Ectodermal cell (in vitro differentiated cells): ENCODE measurements around the gene RADIL.

Experiments
- H3K27ac ChIP-seq: 2 replicates; pipeline ENCODE4 v1.7.0; 2013; ENCODE audit warnings: mild to moderate bottlenecking, low read depth, low read length; ENCODE audit not compliant: insufficient read depth, poor library complexity, severe bottlenecking
- H3K27me3 ChIP-seq: 2 replicates; pipeline ENCODE4 v1.7.0; 2013; ENCODE audit warnings: mild to moderate bottlenecking, low read length; ENCODE audit not compliant: insufficient read depth, control insufficient read depth, poor library complexity, severe bottlenecking
- H3K36me3 ChIP-seq: one replicate; pipeline ENCODE4 v1.7.0; 2013; ENCODE audit warnings: low read length; ENCODE audit not compliant: control insufficient read depth, insufficient read depth
- H3K4me1 ChIP-seq: one replicate; pipeline ENCODE4 v1.7.0; 2013; ENCODE audit warnings: low read length; ENCODE audit not compliant: control insufficient read depth, insufficient read depth
- H3K4me3 ChIP-seq: 2 replicates; pipeline ENCODE4 v1.7.0; 2013; ENCODE audit warnings: low read depth, low read length, control low read depth; ENCODE audit not compliant: insufficient read depth
- H3K9me3 ChIP-seq: 2 replicates; pipeline ENCODE4 v1.7.0; 2013; ENCODE audit warnings: mild to moderate bottlenecking, low read length, moderate library complexity; ENCODE audit not compliant: control insufficient read depth
- WGBS, 2 experiments: methylation state at CpG; one replicate each; pipeline ENCODE4 v1.1.7; 2013; ENCODE audit warnings: missing lambda C conversion rate in 2 of 2; 5-methylcytosine and 5-hydroxymethylcytosine counted together

RADIL gene

GRCh38 chr7:4820405-4820966 lies 63.0 kb downstream of the RADIL start:
- Histone ChIP-seq H3K9me3 (no peaks in the 10 kb centered on the region), H3K27ac (no peak overlapping the region), H3K27me3 (no peaks in the 10 kb centered on the region), H3K4me1 (no peaks in the 10 kb centered on the region), H3K4me3 (no peak overlapping the region), H3K36me3 (no peaks in the 10 kb centered on the region)
- 90 to 93% methylated on average over 19 of the region's 19 CpGs for WGBS, 2 experiments

GRCh38 chr7:4819560-4820404 lies 63.7 kb downstream of the RADIL start:
- H3K9me3 ChIP-seq, result no peaks in the 10 kb centered on the region
- H3K27ac ChIP-seq, result no peak overlapping the region
- WGBS, 2 experiments, result 93 to 94% methylated on average over 39 of the region's 39 CpGs
- no peaks in the 10 kb centered on the region for H3K27me3 ChIP-seq
- H3K36me3 ChIP-seq, result no peaks in the 10 kb centered on the region
- H3K4me1 ChIP-seq, result no peaks in the 10 kb centered on the region
- H3K4me3 ChIP-seq, result no peak overlapping the region

- Histone ChIP-seq H3K36me3 (no peaks in the 10 kb centered on the region), H3K27ac (no peak overlapping the region), H3K9me3 (no peaks in the 10 kb centered on the region), H3K4me3 (no peak overlapping the region), H3K4me1 (no peaks in the 10 kb centered on the region), H3K27me3 (no peaks in the 10 kb centered on the region)
- WGBS, 2 experiments, result 92% methylated on average over 32 of the region's 32 CpGs
These were observed 65.3 kb downstream of the RADIL start for GRCh38 chr7:4818000-4818794.

GRCh38 chr7:4817178-4817901 lies 66.2 kb downstream of the RADIL start:
- H3K4me1 ChIP-seq, result no peaks in the 10 kb centered on the region
- no peaks in the 10 kb centered on the region for H3K27me3 ChIP-seq
- WGBS, 2 experiments, result 95% methylated on average over 38 of the region's 38 CpGs
- H3K4me3 ChIP-seq, result no peak overlapping the region
- H3K9me3 ChIP-seq, result no peaks in the 10 kb centered on the region
- H3K27ac ChIP-seq, result no peak overlapping the region
- H3K36me3 ChIP-seq, result no peaks in the 10 kb centered on the region

- Histone ChIP-seq H3K4me1 (no peaks in the 10 kb centered on the region), H3K36me3 (no peaks in the 10 kb centered on the region), H3K9me3 (no peaks in the 10 kb centered on the region), H3K4me3 (no peak overlapping the region), H3K27ac (no peak overlapping the region), H3K27me3 (no peaks in the 10 kb centered on the region)
- WGBS, 2 experiments, result 93% methylated on average over 26 of the region's 26 CpGs
These were observed 67.0 kb downstream of the RADIL start for GRCh38 chr7:4816419-4817080.

- H3K4me3 ChIP-seq, result no peak overlapping the region
- H3K27me3 ChIP-seq, result no peaks in the 10 kb centered on the region
- WGBS, 2 experiments, result 92 to 94% methylated on average over 38 of the region's 38 CpGs
- H3K27ac ChIP-seq, result no peak overlapping the region
- no peaks in the 10 kb centered on the region for H3K9me3 ChIP-seq
- H3K4me1 ChIP-seq, result no peaks in the 10 kb centered on the region
- H3K36me3 ChIP-seq, result no peaks in the 10 kb centered on the region
These were observed 67.7 kb downstream of the RADIL start for GRCh38 chr7:4815609-4816418.

GRCh38 chr7:4815121-4815520 lies 68.4 kb downstream of the RADIL start:
- no peaks in the 10 kb centered on the region for H3K36me3 ChIP-seq
- no peaks in the 10 kb centered on the region for H3K4me1 ChIP-seq
- H3K9me3 ChIP-seq, result no peaks in the 10 kb centered on the region
- no peak overlapping the region for H3K27ac ChIP-seq
- H3K27me3 ChIP-seq, result no peaks in the 10 kb centered on the region
- 95 to 96% methylated on average over 14 of the region's 14 CpGs for WGBS, 2 experiments
- no peak overlapping the region for H3K4me3 ChIP-seq

- 91 to 92% methylated on average over 14 of the region's 14 CpGs for WGBS, 2 experiments
- H3K9me3 ChIP-seq, result no peaks in the 10 kb centered on the region
- H3K4me1 ChIP-seq, result no peaks in the 10 kb centered on the region
- H3K27me3 ChIP-seq, result no peaks in the 10 kb centered on the region
- no peaks in the 10 kb centered on the region for H3K36me3 ChIP-seq
- no peak overlapping the region for H3K27ac ChIP-seq
- H3K4me3 ChIP-seq, result no peak overlapping the region
These were observed 69.1 kb downstream of the RADIL start for GRCh38 chr7:4814433-4814832.

GRCh38 chr7:4809666-4810065 lies 73.8 kb downstream of the RADIL start:
- Histone ChIP-seq H3K4me1 (no peaks in the 10 kb centered on the region), H3K9me3 (no peaks in the 10 kb centered on the region), H3K27ac (no peak overlapping the region), H3K36me3 (no peaks in the 10 kb centered on the region), H3K27me3 (no peaks in the 10 kb centered on the region), H3K4me3 (no peak overlapping the region)
- WGBS, 2 experiments, result 94 to 97% methylated on average over 14 of the region's 14 CpGs
